GM19467 (cell line): Measurements from ENCODE around the gene TARBP2.

Experiments
- ATAC-seq: cut with Tn5 transposase; IDR thresholded peaks from one replicate; pipeline ENCODE4 v1.9.1; 2021; ENCODE audit warnings: mild to moderate bottlenecking, moderate library complexity; ENCODE audit not compliant: unreplicated experiment

The TARBP2 gene

GRCh38 chr12:53500776-53501614, at the start of gene TARBP2:
TSS of gene TARBP2 (plus strand) at chr12:53501283. CDS start at chr12:53501409, 126 bp downstream.
- ATAC-seq, result peak; percentile 65

- ATAC-seq, result peak; percentile 93
Observed at GRCh38 chr12:53451661-53452158, 49.4 kb upstream of the TARBP2 start, which contains the start of gene PCBP2. TSS of gene PCBP2 (plus strand) at chr12:53452102. CDS start at chr12:53454801, 2,699 bp downstream.

- ATAC-seq, result no peak
Observed at GRCh38 chr12:53452159-53453077, 48.7 kb upstream of the TARBP2 start.

GRCh38 chr12:53453953-53454640, 47.0 kb upstream of the TARBP2 start:
- ATAC-seq, result no peak

GRCh38 chr12:53454707-53455106, 46.4 kb upstream of the TARBP2 start:
- no peak for ATAC-seq

GRCh38 chr12:53456654-53457366, 44.3 kb upstream of the TARBP2 start:
- no peak for ATAC-seq

GRCh38 chr12:53459097-53459496, 42.0 kb upstream of the TARBP2 start:
- ATAC-seq, result no peak

GRCh38 chr12:53461059-53461458, 40.0 kb upstream of the TARBP2 start:
- ATAC-seq, result no peak

- ATAC-seq, result no peak
Observed at GRCh38 chr12:53461591-53461990, 39.5 kb upstream of the TARBP2 start.

- ATAC-seq, result no peak
Observed at GRCh38 chr12:53462935-53463334, 38.1 kb upstream of the TARBP2 start.

GRCh38 chr12:53463802-53464560, 37.1 kb upstream of the TARBP2 start:
- no peak for ATAC-seq

- ATAC-seq, result no peak
Observed at GRCh38 chr12:53464685-53465418, 36.2 kb upstream of the TARBP2 start.

GRCh38 chr12:53465679-53466078, 35.4 kb upstream of the TARBP2 start:
- ATAC-seq, result no peak

GRCh38 chr12:53466640-53467039, 34.4 kb upstream of the TARBP2 start:
- no peak for ATAC-seq

GRCh38 chr12:53467082-53467481, 34.0 kb upstream of the TARBP2 start:
- ATAC-seq, result no peak

- no peak for ATAC-seq
Observed at GRCh38 chr12:53467880-53468279, 33.2 kb upstream of the TARBP2 start.

GRCh38 chr12:53468282-53468681, 32.8 kb upstream of the TARBP2 start:
- ATAC-seq, result no peak

GRCh38 chr12:53472056-53472582, 29.0 kb upstream of the TARBP2 start:
- no peak for ATAC-seq
